GM21515 (cell line): Measurements from ENCODE around the gene B3GALNT1.

Experiments
- ATAC-seq: cut with Tn5 transposase; IDR thresholded peaks from one replicate; pipeline ENCODE4 v1.9.1; 2021; ENCODE audit not compliant: unreplicated experiment

B3GALNT1 gene

GRCh38 chr3:161104561-161105551 is at the start of gene B3GALNT1:
B3GALNT1 (minus strand) TSS chr3:161105349; CDS start chr3:161086754, 18,595 bp downstream.
- ATAC-seq, result peak; percentile 62

- ATAC-seq, result no peak
Measured at GRCh38 chr3:161153480-161153879, 48.3 kb upstream of the B3GALNT1 start.

- no peak for ATAC-seq
Measured at GRCh38 chr3:161150001-161150525, 44.9 kb upstream of the B3GALNT1 start.

- no peak for ATAC-seq
Measured at GRCh38 chr3:161149529-161149928, 44.4 kb upstream of the B3GALNT1 start.

- no peak for ATAC-seq
Measured at GRCh38 chr3:161148832-161149475, 43.8 kb upstream of the B3GALNT1 start.

- no peak for ATAC-seq
Measured at GRCh38 chr3:161142486-161142885, 37.3 kb upstream of the B3GALNT1 start.

GRCh38 chr3:161139686-161140085 is 34.5 kb upstream of the B3GALNT1 start:
- no peak for ATAC-seq

GRCh38 chr3:161137260-161137659 is 32.1 kb upstream of the B3GALNT1 start:
- ATAC-seq, result no peak

- no peak for ATAC-seq
Measured at GRCh38 chr3:161132391-161132790, 27.2 kb upstream of the B3GALNT1 start.

GRCh38 chr3:161126495-161126894 is 21.3 kb upstream of the B3GALNT1 start:
- no peak for ATAC-seq

GRCh38 chr3:161117646-161118045 is 12.5 kb upstream of the B3GALNT1 start:
- ATAC-seq, result no peak

- ATAC-seq, result no peak
Measured at GRCh38 chr3:161108840-161109239, 3.7 kb upstream of the B3GALNT1 start.

GRCh38 chr3:161107311-161107710 is 2.2 kb upstream of the B3GALNT1 start:
- no peak for ATAC-seq

- no peak for ATAC-seq
Measured at GRCh38 chr3:161103776-161104385, 1.3 kb downstream of the B3GALNT1 start.

- no peak for ATAC-seq
Measured at GRCh38 chr3:161101609-161102008, 3.5 kb downstream of the B3GALNT1 start.

- no peak for ATAC-seq
Measured at GRCh38 chr3:161100994-161101393, 4.2 kb downstream of the B3GALNT1 start.

GRCh38 chr3:161096771-161097367 is 8.3 kb downstream of the B3GALNT1 start:
- ATAC-seq, result no peak

GRCh38 chr3:161093895-161094294 is 11.3 kb downstream of the B3GALNT1 start:
- no peak for ATAC-seq

GRCh38 chr3:161084277-161084676 is 20.9 kb downstream of the B3GALNT1 start:
- ATAC-seq, result no peak

- ATAC-seq, result no peak
Measured at GRCh38 chr3:161083131-161083530, 22.0 kb downstream of the B3GALNT1 start.

GRCh38 chr3:161082063-161082462 is 23.1 kb downstream of the B3GALNT1 start:
- peak; percentile 22 for ATAC-seq
